HG03520 (cell line): ENCODE results near the gene KRT2.

Source experiments
- ATAC-seq: cut with Tn5 transposase; IDR thresholded peaks from one replicate; pipeline ENCODE4 v1.9.1; 2021; ENCODE audit warnings: mild to moderate bottlenecking, moderate library complexity; ENCODE audit not compliant: unreplicated experiment

Gene KRT2

GRCh38 chr12:52651726-52652261 is at the start of gene KRT2:
Gene KRT2 (minus strand): TSS chr12:52652211. CDS start chr12:52652142, 69 bp downstream.
- ATAC-seq: no peak

- ATAC-seq: no peak
Measured at GRCh38 chr12:52701281-52701680, 49.3 kb upstream of the KRT2 start.

- ATAC-seq: no peak
Measured at GRCh38 chr12:52699960-52700359, 47.9 kb upstream of the KRT2 start.

- no peak for ATAC-seq
Measured at GRCh38 chr12:52699373-52699772, 47.4 kb upstream of the KRT2 start.

- no peak for ATAC-seq
Measured at GRCh38 chr12:52698651-52699340, 46.8 kb upstream of the KRT2 start.

- ATAC-seq: no peak
Measured at GRCh38 chr12:52697058-52697582, 45.1 kb upstream of the KRT2 start.

GRCh38 chr12:52696588-52696987 is 44.6 kb upstream of the KRT2 start:
- no peak for ATAC-seq

GRCh38 chr12:52695039-52695438 is 43.0 kb upstream of the KRT2 start:
- no peak for ATAC-seq

GRCh38 chr12:52694151-52694550 is 42.1 kb upstream of the KRT2 start:
- ATAC-seq: no peak

- no peak for ATAC-seq
Measured at GRCh38 chr12:52693261-52693660, 41.2 kb upstream of the KRT2 start.

GRCh38 chr12:52692254-52692653 is 40.2 kb upstream of the KRT2 start:
- no peak for ATAC-seq

GRCh38 chr12:52691841-52692150 is 39.8 kb upstream of the KRT2 start:
- no peak for ATAC-seq

- ATAC-seq: no peak
Measured at GRCh38 chr12:52691076-52691840, 39.2 kb upstream of the KRT2 start.

- no peak for ATAC-seq
Measured at GRCh38 chr12:52690351-52691075, 38.5 kb upstream of the KRT2 start.

- no peak for ATAC-seq
Measured at GRCh38 chr12:52689936-52690335, 37.9 kb upstream of the KRT2 start.

- no peak for ATAC-seq
Measured at GRCh38 chr12:52689239-52689638, 37.2 kb upstream of the KRT2 start.

GRCh38 chr12:52688481-52688880 is 36.5 kb upstream of the KRT2 start:
- ATAC-seq: no peak

- ATAC-seq: no peak
Measured at GRCh38 chr12:52687497-52688385, 35.7 kb upstream of the KRT2 start.

GRCh38 chr12:52686756-52687487 is 34.9 kb upstream of the KRT2 start:
- no peak for ATAC-seq

GRCh38 chr12:52686063-52686462 is 34.1 kb upstream of the KRT2 start:
- ATAC-seq: no peak
